Panc1 (cell line): ENCODE results near the gene HLA-DQB1.

Source experiments
- CTCF ChIP-seq: fragments of 450-650 bp; IDR thresholded peaks from 2 replicates; pipeline ENCODE4 v1.5.1; 2017; ENCODE audit warnings: mild to moderate bottlenecking
- POLR2AphosphoS5 ChIP-seq: IDR thresholded peaks from 2 replicates; pipeline ENCODE4 v1.6.1; 2012; ENCODE audit warnings: mild to moderate bottlenecking, low read depth, low read length, moderate library complexity
- REST ChIP-seq, 2 experiments: IDR thresholded peaks; 2 replicates each; pipeline ENCODE4 v1.6.1; 2011 to 2012; ENCODE audit warnings: low read depth in 2 of 2, control low read depth in 1 of 2, low read length in 1 of 2, mild to moderate bottlenecking in 1 of 2, moderate library complexity in 1 of 2; ENCODE audit not compliant: insufficient read depth in 1 of 2
- SIN3A ChIP-seq: IDR thresholded peaks from 2 replicates; pipeline ENCODE4 v1.6.1; 2012; ENCODE audit warnings: low read depth, mild to moderate bottlenecking, low read length, moderate library complexity, borderline replicate concordance; ENCODE audit not compliant: insufficient read depth
- TCF7L2 ChIP-seq: IDR thresholded peaks from 2 replicates; pipeline ENCODE4 v1.6.1; 2011; ENCODE audit warnings: mild to moderate bottlenecking, low read depth, low read length, inconsistent platforms

- TF ChIP-seq POLR2AphosphoS5 (no peak), CTCF (no peak), SIN3A (no peak), REST (IDR thresholded peaks at IDR 0.05; ENCODE audit: insufficient read depth in 1 of 2, low read depth in 2 of 2, low read length in 1 of 2) (no peak), TCF7L2 (no peak)
Measured at GRCh38 chr6:32613475-32613874, 53.0 kb downstream of the HLA-DQB1 start.
